Measurements from ENCODE around the gene TMCO4.

The TMCO4 gene

DNA sequence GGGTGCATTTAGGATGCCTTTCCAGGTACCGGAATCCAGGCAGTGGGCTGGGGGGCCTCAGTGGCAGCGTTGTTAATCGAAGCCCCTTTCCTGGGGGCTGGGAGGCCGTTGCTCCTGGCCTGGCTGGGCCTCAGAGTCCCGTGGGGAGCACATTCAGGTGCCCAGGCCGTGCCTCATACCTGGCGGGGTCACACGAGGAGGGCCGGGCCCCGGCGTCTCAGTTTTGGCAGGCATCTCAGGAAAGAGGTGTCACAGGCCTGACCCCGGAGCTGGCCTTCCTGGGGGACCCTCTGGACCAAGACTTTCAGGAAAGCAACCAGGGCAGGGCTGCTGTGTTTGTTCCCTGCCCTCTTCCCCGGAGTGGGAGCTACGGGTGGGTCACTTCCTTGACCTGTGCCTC is 151.5 kb downstream of the TMCO4 start:
- no peak for TF ChIP-seq FOXP2 (optimal IDR thresholded peaks at IDR 0.05; ENCODE audit: borderline replicate concordance, extremely low read depth, extremely low read length, insufficient read depth)
- TF ChIP-seq TAF1 (IDR thresholded peaks at IDR 0.05; ENCODE audit: borderline replicate concordance, insufficient read depth, low read length): no peak
- no peak for TF ChIP-seq SIN3A (IDR thresholded peaks at IDR 0.05; ENCODE audit: borderline replicate concordance, insufficient read depth, low read length)
- no peak for TF ChIP-seq POLR2AphosphoS5 (IDR thresholded peaks at IDR 0.05; ENCODE audit: low read depth, low read length)
- TF ChIP-seq, protein P1, sequence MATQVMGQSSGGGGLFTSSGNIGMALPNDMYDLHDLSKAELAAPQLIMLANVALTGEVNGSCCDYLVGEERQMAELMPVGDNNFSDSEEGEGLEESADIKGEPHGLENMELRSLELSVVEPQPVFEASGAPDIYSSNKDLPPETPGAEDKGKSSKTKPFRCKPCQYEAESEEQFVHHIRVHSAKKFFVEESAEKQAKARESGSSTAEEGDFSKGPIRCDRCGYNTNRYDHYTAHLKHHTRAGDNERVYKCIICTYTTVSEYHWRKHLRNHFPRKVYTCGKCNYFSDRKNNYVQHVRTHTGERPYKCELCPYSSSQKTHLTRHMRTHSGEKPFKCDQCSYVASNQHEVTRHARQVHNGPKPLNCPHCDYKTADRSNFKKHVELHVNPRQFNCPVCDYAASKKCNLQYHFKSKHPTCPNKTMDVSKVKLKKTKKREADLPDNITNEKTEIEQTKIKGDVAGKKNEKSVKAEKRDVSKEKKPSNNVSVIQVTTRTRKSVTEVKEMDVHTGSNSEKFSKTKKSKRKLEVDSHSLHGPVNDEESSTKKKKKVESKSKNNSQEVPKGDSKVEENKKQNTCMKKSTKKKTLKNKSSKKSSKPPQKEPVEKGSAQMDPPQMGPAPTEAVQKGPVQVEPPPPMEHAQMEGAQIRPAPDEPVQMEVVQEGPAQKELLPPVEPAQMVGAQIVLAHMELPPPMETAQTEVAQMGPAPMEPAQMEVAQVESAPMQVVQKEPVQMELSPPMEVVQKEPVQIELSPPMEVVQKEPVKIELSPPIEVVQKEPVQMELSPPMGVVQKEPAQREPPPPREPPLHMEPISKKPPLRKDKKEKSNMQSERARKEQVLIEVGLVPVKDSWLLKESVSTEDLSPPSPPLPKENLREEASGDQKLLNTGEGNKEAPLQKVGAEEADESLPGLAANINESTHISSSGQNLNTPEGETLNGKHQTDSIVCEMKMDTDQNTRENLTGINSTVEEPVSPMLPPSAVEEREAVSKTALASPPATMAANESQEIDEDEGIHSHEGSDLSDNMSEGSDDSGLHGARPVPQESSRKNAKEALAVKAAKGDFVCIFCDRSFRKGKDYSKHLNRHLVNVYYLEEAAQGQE (IDR thresholded peaks at IDR 0.05; ENCODE audit: insufficient read depth in 1 of 2, low read depth in 2 of 2, low read length in 2 of 2): no peak

GRCh38 chr1:19647643-19648042 is 152.1 kb downstream of the TMCO4 start:
- TF ChIP-seq SIN3A (IDR thresholded peaks at IDR 0.05; ENCODE audit: borderline replicate concordance, insufficient read depth, low read length) (no peak), FOXP2 (optimal IDR thresholded peaks at IDR 0.05; ENCODE audit: borderline replicate concordance, extremely low read depth, extremely low read length, insufficient read depth) (no peak), TAF1 (IDR thresholded peaks at IDR 0.05; ENCODE audit: borderline replicate concordance, insufficient read depth, low read length) (no peak), POLR2AphosphoS5 (IDR thresholded peaks at IDR 0.05; ENCODE audit: low read depth, low read length) (no peak)
- TF ChIP-seq, protein P1 (IDR thresholded peaks at IDR 0.05; ENCODE audit: insufficient read depth in 1 of 2, low read depth in 2 of 2, low read length in 2 of 2): no peak

- TF ChIP-seq SIN3A (IDR thresholded peaks at IDR 0.05; ENCODE audit: borderline replicate concordance, insufficient read depth, low read length): no peak
- TF ChIP-seq TAF1 (IDR thresholded peaks at IDR 0.05; ENCODE audit: borderline replicate concordance, insufficient read depth, low read length): no peak
- no peak for TF ChIP-seq FOXP2 (optimal IDR thresholded peaks at IDR 0.05; ENCODE audit: borderline replicate concordance, extremely low read depth, extremely low read length, insufficient read depth)
- TF ChIP-seq POLR2AphosphoS5 (IDR thresholded peaks at IDR 0.05; ENCODE audit: low read depth, low read length): no peak
- TF ChIP-seq, protein P1 (IDR thresholded peaks at IDR 0.05; ENCODE audit: insufficient read depth in 1 of 2, low read depth in 2 of 2, low read length in 2 of 2): no peak
Measured at GRCh38 chr1:19646377-19647319, 153.1 kb downstream of the TMCO4 start.

GRCh38 chr1:19645411-19646251 is 154.1 kb downstream of the TMCO4 start:
- TF ChIP-seq SIN3A (IDR thresholded peaks at IDR 0.05; ENCODE audit: borderline replicate concordance, insufficient read depth, low read length) (no peak), FOXP2 (optimal IDR thresholded peaks at IDR 0.05; ENCODE audit: borderline replicate concordance, extremely low read depth, extremely low read length, insufficient read depth) (no peak), TAF1 (IDR thresholded peaks at IDR 0.05; ENCODE audit: borderline replicate concordance, insufficient read depth, low read length) (no peak), POLR2AphosphoS5 (IDR thresholded peaks at IDR 0.05; ENCODE audit: low read depth, low read length) (no peak)
- TF ChIP-seq, protein P1 (IDR thresholded peaks at IDR 0.05; ENCODE audit: insufficient read depth in 1 of 2, low read depth in 2 of 2, low read length in 2 of 2): no peak

Measured in PFSK-1 (cell line).